IMR-90 (cell line): ENCODE measurements around the gene FLRT1. TPM values are rescaled to one million over a fixed set of nuclear protein-coding genes. Genes with fewer than 3 reads are reported as not detected.

Experiments used
- ATAC-seq: fragments of 200-7000 bp; cut with Tn5 transposase; 2 replicates; pipeline ENCODE4 v1.9.1; 2020; ENCODE audit warnings: low read depth, mild to moderate bottlenecking, moderate library complexity
- BruUV-seq: library from RNA; stranded (reverse); fragments of 400-500 nt; replicated peaks from 2 replicates; lab custom pipeline; 2021; lab: Mats Ljungman, UMichigan
- CTCF ChIA-PET: fragments of 300-600 bp; formaldehyde crosslinking; extraction: SDS; loops from one replicate; lab custom pipeline; 2021; ENCODE audit warnings: antibody characterized with exemption; lab: Yijun Ruan, JAX
- POLR2A ChIA-PET: fragments of 300-600 bp; sonication (Branson Sonifier 250); formaldehyde crosslinking; loops from one replicate; lab custom pipeline; 2022; ENCODE audit warnings: antibody characterized with exemption; ENCODE audit not compliant: unreplicated experiment; lab: Charles Lee
- DNase-seq: peaks from one replicate; pipeline ENCODE4 v3.0.0; 2013
- H2AFZ ChIP-seq: replicated peaks from 2 replicates; pipeline ENCODE3; 2013; ENCODE audit warnings: low read length, mild to moderate bottlenecking; ENCODE audit not compliant: poor library complexity
- H2AK5ac ChIP-seq: 2 replicates; pipeline ENCODE4 v1.6.1; 2013; ENCODE audit warnings: low read depth, low read length, inconsistent platforms
- H2AK9ac ChIP-seq: replicated peaks from 2 replicates; pipeline ENCODE3; 2013; ENCODE audit warnings: mild to moderate bottlenecking, low read depth, low read length, moderate library complexity; ENCODE audit not compliant: poor library complexity
- H2BK120ac ChIP-seq: 2 replicates; pipeline ENCODE4 v1.6.1; 2013; ENCODE audit warnings: low read depth, low read length, inconsistent platforms
- H2BK15ac ChIP-seq: 3 replicates; pipeline ENCODE4 v1.6.1; 2013; ENCODE audit warnings: low read depth, low read length, inconsistent platforms
- H2BK20ac ChIP-seq: 2 replicates; pipeline ENCODE4 v1.6.1; 2013; ENCODE audit warnings: low read depth, mild to moderate bottlenecking, inconsistent platforms, low read length, moderate library complexity
- H2BK5ac ChIP-seq: 2 replicates; pipeline ENCODE4 v1.6.1; 2013; ENCODE audit warnings: mild to moderate bottlenecking, low read depth, low read length, inconsistent platforms; ENCODE audit not compliant: poor library complexity, severe bottlenecking
- H3K14ac ChIP-seq: replicated peaks from 2 replicates; pipeline ENCODE4 v1.6.1; 2013; ENCODE audit warnings: low read depth, low read length, inconsistent platforms
- H3K18ac ChIP-seq: 2 replicates; pipeline ENCODE4 v1.6.1; 2013; ENCODE audit warnings: low read depth, low read length, control low read depth
- H3K23ac ChIP-seq: 2 replicates; pipeline ENCODE4 v1.6.1; 2013; ENCODE audit warnings: low read depth, low read length, inconsistent platforms
- H3K27ac ChIP-seq: 2 replicates; pipeline ENCODE4 v1.5.1; 2013; ENCODE audit warnings: mild to moderate bottlenecking, control low read depth, low read length; ENCODE audit not compliant: insufficient read depth
- H3K27me3 ChIP-seq: 2 replicates; pipeline ENCODE4 v1.6.1; 2013; ENCODE audit warnings: low read length; ENCODE audit not compliant: control insufficient read depth, insufficient read depth
- H3K36me3 ChIP-seq: 2 replicates; pipeline ENCODE4 v1.6.1; 2013; ENCODE audit warnings: low read length, mixed read lengths; ENCODE audit not compliant: control insufficient read depth, insufficient read depth
- H3K4ac ChIP-seq: 2 replicates; pipeline ENCODE4 v1.6.1; 2013; ENCODE audit warnings: low read depth, low read length, inconsistent platforms
- H3K4me1 ChIP-seq: 2 replicates; pipeline ENCODE4 v1.6.1; 2013; ENCODE audit warnings: low read length, mixed read lengths; ENCODE audit not compliant: control insufficient read depth, insufficient read depth
- H3K4me2 ChIP-seq: 2 replicates; pipeline ENCODE4 v1.6.1; 2013; ENCODE audit warnings: low read depth, mild to moderate bottlenecking, control low read depth, low read length, moderate library complexity
- H3K4me3 ChIP-seq: 2 replicates; pipeline ENCODE4 v1.5.1; 2013; ENCODE audit warnings: low read depth, mild to moderate bottlenecking, control low read depth, low read length, moderate library complexity; ENCODE audit not compliant: insufficient read depth
- H3K56ac ChIP-seq: 2 replicates; pipeline ENCODE4 v1.6.1; 2013; ENCODE audit warnings: low read length, inconsistent platforms; ENCODE audit not compliant: insufficient read depth; ENCODE audit errors: extremely low read depth
- H3K79me1 ChIP-seq, 2 experiments: 2 replicates each; pipeline ENCODE4 v1.6.1; 2013; ENCODE audit warnings: low read length in 2 of 2, inconsistent platforms in 1 of 2, low read depth in 1 of 2
- H3K9ac ChIP-seq: 2 replicates; pipeline ENCODE4 v1.6.1; 2013; ENCODE audit warnings: low read depth, low read length, control low read depth
- H3K9me1 ChIP-seq: 2 replicates; pipeline ENCODE4 v1.6.1; 2013; ENCODE audit warnings: low read length, inconsistent platforms; ENCODE audit not compliant: insufficient read depth
- H3K9me3 ChIP-seq: 2 replicates; pipeline ENCODE4 v1.6.1; 2013; ENCODE audit warnings: low read length; ENCODE audit not compliant: control insufficient read depth, insufficient read depth
- H4K20me1 ChIP-seq: 2 replicates; pipeline ENCODE4 v1.6.1; 2013; ENCODE audit warnings: low read length, inconsistent platforms; ENCODE audit not compliant: insufficient read depth
- H4K5ac ChIP-seq: 2 replicates; pipeline ENCODE4 v1.6.1; 2013; ENCODE audit warnings: mild to moderate bottlenecking, low read depth, low read length, control low read depth
- H4K8ac ChIP-seq, 2 experiments: 2 replicates each; pipeline ENCODE4 v1.6.1; 2013; ENCODE audit warnings: low read depth in 2 of 2, low read length in 2 of 2, control low read depth in 1 of 2, inconsistent platforms in 1 of 2
- H4K91ac ChIP-seq: 2 replicates; pipeline ENCODE4 v1.6.1; 2013; ENCODE audit warnings: low read depth, low read length, inconsistent platforms; ENCODE audit not compliant: insufficient read depth
- BHLHE40 ChIP-seq: fragments of 150-350 bp; IDR thresholded peaks from 2 replicates; pipeline ENCODE4 v1.6.1; 2016; ENCODE audit warnings: mild to moderate bottlenecking, low read depth, low read length
- CEBPB ChIP-seq: IDR thresholded peaks from 2 replicates; pipeline ENCODE4 v1.6.1; 2012; ENCODE audit warnings: low read depth, low read length, improper control_type of control experiment
- CHD1 ChIP-seq: IDR thresholded peaks from 2 replicates; pipeline ENCODE4 v1.6.1; 2012; ENCODE audit warnings: low read depth, low read length, improper control_type of control experiment
- ELK1 ChIP-seq: fragments of 150-350 bp; IDR thresholded peaks from 2 replicates; pipeline ENCODE4 v1.6.1; 2016; ENCODE audit warnings: low read depth, mild to moderate bottlenecking, low read length, moderate library complexity, borderline replicate concordance
- FOS ChIP-seq: fragments of 150-350 bp; IDR thresholded peaks from 2 replicates; pipeline ENCODE4 v1.6.1; 2016; ENCODE audit warnings: low read depth, low read length
- MAFK ChIP-seq: IDR thresholded peaks from 2 replicates; pipeline ENCODE4 v1.6.1; 2012; ENCODE audit warnings: low read depth, low read length, improper control_type of control experiment
- MAZ ChIP-seq: IDR thresholded peaks from 2 replicates; pipeline ENCODE4 v1.6.1; 2012; ENCODE audit warnings: low read depth, mild to moderate bottlenecking, low read length, improper control_type of control experiment, moderate library complexity, borderline replicate concordance
- MXI1 ChIP-seq: IDR thresholded peaks from 2 replicates; pipeline ENCODE4 v1.6.1; 2012; ENCODE audit warnings: low read depth, mild to moderate bottlenecking, low read length, moderate library complexity, borderline replicate concordance
- NFE2L2 ChIP-seq: fragments of 150-350 bp; IDR thresholded peaks from 2 replicates; pipeline ENCODE4 v1.6.1; 2016; ENCODE audit warnings: low read depth, mild to moderate bottlenecking, low read length
- POLR2A ChIP-seq: IDR thresholded peaks from 2 replicates; pipeline ENCODE4 v1.6.1; 2012; ENCODE audit warnings: mild to moderate bottlenecking, low read depth, low read length
- RAD21 ChIP-seq: IDR thresholded peaks from 2 replicates; pipeline ENCODE4 v1.6.1; 2012; ENCODE audit warnings: low read length, improper control_type of control experiment
- RCOR1 ChIP-seq: IDR thresholded peaks from 2 replicates; pipeline ENCODE4 v1.6.1; 2012; ENCODE audit warnings: mild to moderate bottlenecking, low read length, improper control_type of control experiment; ENCODE audit not compliant: insufficient replicate concordance
- RFX5 ChIP-seq: IDR thresholded peaks from 2 replicates; pipeline ENCODE4 v1.8.0; 2012; ENCODE audit warnings: low read depth, mild to moderate bottlenecking, low read length, moderate library complexity
- SMC3 ChIP-seq: fragments of 150-350 bp; IDR thresholded peaks from 2 replicates; pipeline ENCODE4 v1.6.1; 2016; ENCODE audit warnings: low read depth, mild to moderate bottlenecking, antibody characterized with exemption, low read length, moderate library complexity
- WGBS, 2 experiments: methylation state at CpG; one replicate each; pipeline versions ENCODE4 v1.1.5 to v1.1.7; 2013; ENCODE audit warnings: missing lambda C conversion rate in 2 of 2; ENCODE audit not compliant: insufficient read length in 1 of 2; ENCODE audit errors: extremely low coverage in 2 of 2; 5-methylcytosine and 5-hydroxymethylcytosine counted together
- dilution Hi-C: fragments of 300-500 bp; cut with HindIII; formaldehyde crosslinking; loops from one replicate; pipeline ENCODE4 v1.14.3; 2018; ENCODE audit warnings: low sequenced_read_pairs; ENCODE audit not compliant: unreplicated experiment
- in situ Hi-C: fragments of 300-500 bp; cut with MboI; formaldehyde crosslinking; loops from 3 replicates; pipeline ENCODE4 v1.14.3; 2019; ENCODE audit warnings: low sequenced_read_pairs, inconsistent platforms, mixed read lengths
- intact Hi-C: fragments of 100-400 bp; cut with micrococcal nuclease; formaldehyde crosslinking; loops from 2 replicates; pipeline ENCODE4 v1.10.0; 2022
- polyA plus RNA-seq, 3 experiments: library from polyadenylated mRNA; depleted of rRNA; stranded (reverse); fragments of >200 nt; gene quantifications; 2 replicates each; pipeline ENCODE4 v1.2.3, GENCODE V29; 2012; ENCODE audit warnings: low replicate concordance in 1 of 3
- total RNA-seq: library from RNA; depleted of rRNA; stranded (reverse); fragments of >200 nt; gene quantifications from 2 replicates; pipeline ENCODE4 v1.2.3, GENCODE V29; 2012
- TF ChIP-seq, protein P1 (sequence below): conservative IDR thresholded peaks from 2 replicates; pipeline ENCODE4 v1.5.1; 2012; ENCODE audit warnings: mild to moderate bottlenecking, low read depth, low read length, improper control_type of control experiment
- TF ChIP-seq, protein P2 (sequence below): fragments of 150-350 bp; IDR thresholded peaks from 2 replicates; pipeline ENCODE4 v1.6.1; 2017; ENCODE audit warnings: mild to moderate bottlenecking, antibody characterized with exemption, low read length, low read depth

Gene FLRT1
- total and polyA plus RNA-seq, 2 of the 4 experiments (the other 2 are of a cell fraction) = under 0.01 to 0.07 TPM

GRCh38 chr11:64039012-64039665, 3.4 kb downstream of the FLRT1 start:
- ATAC-seq (no peak), DNase-seq (no peak)
- Histone ChIP-seq H4K20me1 (peaks cover 3% of the 10 kb centered on the region; the same call in 1 of the 2 replicates), H3K14ac (no peak overlapping the region), H3K23ac (no peak overlapping the region), H3K18ac (no peak overlapping the region), H2AK5ac (no peak overlapping the region), H4K8ac (no peak overlapping the region), H4K91ac (no peak overlapping the region), H3K4me3 (no peak overlapping the region), H3K4me2 (no peak overlapping the region), H2BK20ac (no peak overlapping the region), H3K9ac (no peak overlapping the region), H2AFZ (no peak overlapping the region), H2BK5ac (no peak overlapping the region), H4K5ac (no peak overlapping the region), H3K9me3 (no peaks in the 10 kb centered on the region), H3K27ac (no peak overlapping the region), H2BK120ac (no peak overlapping the region), H3K36me3 (no peaks in the 10 kb centered on the region), H3K4ac (no peak overlapping the region), H2AK9ac (no peak overlapping the region), H3K56ac (no peak overlapping the region), H2BK15ac (no peak overlapping the region), H3K4me1 (peaks cover 2% of the 10 kb centered on the region; the same call in 1 of the 2 replicates), H3K27me3 (peaks cover 11% of the 10 kb centered on the region), H3K9me1 (no peaks in the 10 kb centered on the region), H3K79me1 (no peaks in the 10 kb centered on the region)
- no peak for TF ChIP-seq CEBPB
- no peak for TF ChIP-seq CHD1
- no peak for TF ChIP-seq ELK1
- TF ChIP-seq MXI1 = no peak
- TF ChIP-seq MAZ = no peak
- TF ChIP-seq POLR2A = no peak
- no peak for TF ChIP-seq MAFK
- TF ChIP-seq, protein P1, sequence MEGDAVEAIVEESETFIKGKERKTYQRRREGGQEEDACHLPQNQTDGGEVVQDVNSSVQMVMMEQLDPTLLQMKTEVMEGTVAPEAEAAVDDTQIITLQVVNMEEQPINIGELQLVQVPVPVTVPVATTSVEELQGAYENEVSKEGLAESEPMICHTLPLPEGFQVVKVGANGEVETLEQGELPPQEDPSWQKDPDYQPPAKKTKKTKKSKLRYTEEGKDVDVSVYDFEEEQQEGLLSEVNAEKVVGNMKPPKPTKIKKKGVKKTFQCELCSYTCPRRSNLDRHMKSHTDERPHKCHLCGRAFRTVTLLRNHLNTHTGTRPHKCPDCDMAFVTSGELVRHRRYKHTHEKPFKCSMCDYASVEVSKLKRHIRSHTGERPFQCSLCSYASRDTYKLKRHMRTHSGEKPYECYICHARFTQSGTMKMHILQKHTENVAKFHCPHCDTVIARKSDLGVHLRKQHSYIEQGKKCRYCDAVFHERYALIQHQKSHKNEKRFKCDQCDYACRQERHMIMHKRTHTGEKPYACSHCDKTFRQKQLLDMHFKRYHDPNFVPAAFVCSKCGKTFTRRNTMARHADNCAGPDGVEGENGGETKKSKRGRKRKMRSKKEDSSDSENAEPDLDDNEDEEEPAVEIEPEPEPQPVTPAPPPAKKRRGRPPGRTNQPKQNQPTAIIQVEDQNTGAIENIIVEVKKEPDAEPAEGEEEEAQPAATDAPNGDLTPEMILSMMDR = no peak
- no peak for TF ChIP-seq NFE2L2
- TF ChIP-seq FOS = no peak
- TF ChIP-seq, protein P2, sequence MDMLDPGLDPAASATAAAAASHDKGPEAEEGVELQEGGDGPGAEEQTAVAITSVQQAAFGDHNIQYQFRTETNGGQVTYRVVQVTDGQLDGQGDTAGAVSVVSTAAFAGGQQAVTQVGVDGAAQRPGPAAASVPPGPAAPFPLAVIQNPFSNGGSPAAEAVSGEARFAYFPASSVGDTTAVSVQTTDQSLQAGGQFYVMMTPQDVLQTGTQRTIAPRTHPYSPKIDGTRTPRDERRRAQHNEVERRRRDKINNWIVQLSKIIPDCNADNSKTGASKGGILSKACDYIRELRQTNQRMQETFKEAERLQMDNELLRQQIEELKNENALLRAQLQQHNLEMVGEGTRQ = no peak
- TF ChIP-seq RCOR1 = no peak
- TF ChIP-seq BHLHE40 = no peak
- TF ChIP-seq RAD21 = no peak
- TF ChIP-seq SMC3 = no peak
- no peak for TF ChIP-seq RFX5
- intact Hi-C loops (no loop called here), dilution Hi-C loops (no loop called here), in situ Hi-C loops (no loop called here)
- BruUV-seq = no TSS peak
- ChIA-PET POLR2A (no interaction called here), CTCF (no interaction called here)
- 67% methylated on average over 5 of the region's 16 CpGs; no CpG with 5 or more reads in 1 of the 2 experiments for WGBS, 2 experiments
